ENCODE results near the gene BLMH.
"Not testable (repeated sequence)": the region's sequence is repeated elsewhere in the genome, so short reads cannot be mapped to it uniquely, and the experiment has no call there.

BLMH gene

GRCh38 chr17:30234296-30234695, 57.4 kb downstream of the BLMH start:
- intact Hi-C loops (cut with DNase I; ENCODE audit: low total_unique reads), result no loop called here
- no peaks in the 10 kb centered on the region for H3K9me3 ChIP-seq
- H3K4me1 ChIP-seq, result peaks cover 0 to 34% (median 28%) of the 10 kb centered on the region in 4 donors
- H3K27ac ChIP-seq, result no peak overlapping the region
- DNase-seq, result no peak
- H3K36me3 ChIP-seq, result no peaks in the 10 kb centered on the region
- TF ChIP-seq CTCF (IDR thresholded peaks at IDR 0.05), result no peak
- H3K4me3 ChIP-seq, result no peak overlapping the region
- H3K27me3 ChIP-seq, result peaks cover 0 to 47% of the 10 kb centered on the region in 2 donors

GRCh38 chr17:30232824-30233427, 58.8 kb downstream of the BLMH start:
- no peak for TF ChIP-seq CTCF (IDR thresholded peaks at IDR 0.05)
- H3K9me3 ChIP-seq, result no peaks in the 10 kb centered on the region

GRCh38 chr17:30232015-30232823, 59.5 kb downstream of the BLMH start:
- Histone ChIP-seq H3K27ac (no peak overlapping the region), H3K27me3 (peaks cover 0 to 31% of the 10 kb centered on the region in 2 donors), H3K36me3 (no peaks in the 10 kb centered on the region), H3K4me1 (peaks cover 0 to 24% (median 22%) of the 10 kb centered on the region in 4 donors), H3K9me3 (no peaks in the 10 kb centered on the region), H3K4me3 (no peak overlapping the region)
- intact Hi-C loops (cut with DNase I; ENCODE audit: low total_unique reads), result no loop called here
- DNase-seq, result no peak
- TF ChIP-seq CTCF (IDR thresholded peaks at IDR 0.05), result no peak

More at GRCh38 chr17:30232824-30233427, 58.8 kb downstream of the BLMH start:
- Histone ChIP-seq H3K36me3 (no peaks in the 10 kb centered on the region), H3K4me3 (no peak overlapping the region), H3K27ac (no peak overlapping the region), H3K27me3 (peaks cover 0 to 38% of the 10 kb centered on the region in 2 donors), H3K4me1 (peaks cover 0 to 31% (median 28%) of the 10 kb centered on the region in 4 donors)
- no peak for DNase-seq
- intact Hi-C loops (cut with DNase I; ENCODE audit: low total_unique reads), result no loop called here

- Histone ChIP-seq H3K36me3 (no peaks in the 10 kb centered on the region), H3K4me1 (peaks cover 0 to 10% (median 8%) of the 10 kb centered on the region in 4 donors), H3K27ac (no peak overlapping the region), H3K9me3 (no peaks in the 10 kb centered on the region), H3K27me3 (peaks cover 0 to 22% of the 10 kb centered on the region in 2 donors), H3K4me3 (no peak overlapping the region)
- no peak for DNase-seq
- intact Hi-C loops (cut with DNase I; ENCODE audit: low total_unique reads), result no loop called here
- TF ChIP-seq CTCF (IDR thresholded peaks at IDR 0.05), result no peak
Observed at GRCh38 chr17:30230596-30231125, 61.1 kb downstream of the BLMH start.

GRCh38 chr17:30230009-30230408, 61.7 kb downstream of the BLMH start:
- H3K36me3 ChIP-seq; H3K9me3 ChIP-seq; DNase-seq; H3K4me1 ChIP-seq; intact Hi-C loops (cut with DNase I; ENCODE audit: low total_unique reads); H3K27ac ChIP-seq; H3K4me3 ChIP-seq: not testable (repeated sequence)
- peaks cover 0 to 15% of the 10 kb centered on the region in 2 donors for H3K27me3 ChIP-seq

- intact Hi-C loops (cut with DNase I; ENCODE audit: low total_unique reads), result no loop called here
- no peaks in the 10 kb centered on the region for H3K4me1 ChIP-seq
- H3K9me3 ChIP-seq, result no peaks in the 10 kb centered on the region
- H3K27me3 ChIP-seq, result peaks cover 0 to 13% of the 10 kb centered on the region in 2 donors
- DNase-seq, result no peak
- no peak overlapping the region for H3K27ac ChIP-seq
- no peak for TF ChIP-seq CTCF (IDR thresholded peaks at IDR 0.05)
- H3K4me3 ChIP-seq, result no peak overlapping the region
- H3K36me3 ChIP-seq, result no peaks in the 10 kb centered on the region
Observed at GRCh38 chr17:30229012-30229411, 62.7 kb downstream of the BLMH start.

Data from tibial artery (tissue), 4 donors.